Left cardiac atrium (tissue), 4 donors: ENCODE measurements around the gene TECPR2. TPM values are rescaled to one million over a fixed set of nuclear protein-coding genes. Genes with fewer than 3 reads are reported as not detected.
"Not testable (repeated sequence)": the region's sequence is repeated elsewhere in the genome, so short reads cannot be mapped to it uniquely, and the experiment has no call there.

ENCODE experiments used
- ATAC-seq, 2 donors: fragments of 200-7000 bp; cut with Tn5 transposase; one replicate each; pipeline ENCODE4 v1.9.1; 2020; ENCODE audit warnings: mild to moderate bottlenecking in 2 of 2, moderate library complexity in 2 of 2
- DNase-seq: peaks from one replicate; pipeline ENCODE4 v3.0.0-alpha.2; 2020
- intact Hi-C, 2 donors: fragments of 100-400 bp; cut with DNase I; formaldehyde crosslinking; loops; one replicate each; pipeline versions ENCODE4 v1.14.1 to v1.15.1; 2022 to 2023
- total RNA-seq, 2 donors: library from RNA; stranded (reverse); fragmentation: NEBNext Ultra II Directional; extraction: Animal tissue kit (Norgen Biotek cat#: 25700); gene quantifications; one replicate each; pipeline ENCODE4 v1.2.1, GENCODE V29; 2021
- donor health status: DM: no; HTN: yes; CAD: no.
- donor health status: DM: no; HTN: yes; CAD: no; lungs with severe emphysema.
- donor health status: DM: yes; HTN: yes; CAD: no.
- donor health status: Dilated cardiomyopathy.

The TECPR2 gene
- total RNA-seq, 2 donors from 2014 or later: 20.9 to 29.6 TPM

DNA sequence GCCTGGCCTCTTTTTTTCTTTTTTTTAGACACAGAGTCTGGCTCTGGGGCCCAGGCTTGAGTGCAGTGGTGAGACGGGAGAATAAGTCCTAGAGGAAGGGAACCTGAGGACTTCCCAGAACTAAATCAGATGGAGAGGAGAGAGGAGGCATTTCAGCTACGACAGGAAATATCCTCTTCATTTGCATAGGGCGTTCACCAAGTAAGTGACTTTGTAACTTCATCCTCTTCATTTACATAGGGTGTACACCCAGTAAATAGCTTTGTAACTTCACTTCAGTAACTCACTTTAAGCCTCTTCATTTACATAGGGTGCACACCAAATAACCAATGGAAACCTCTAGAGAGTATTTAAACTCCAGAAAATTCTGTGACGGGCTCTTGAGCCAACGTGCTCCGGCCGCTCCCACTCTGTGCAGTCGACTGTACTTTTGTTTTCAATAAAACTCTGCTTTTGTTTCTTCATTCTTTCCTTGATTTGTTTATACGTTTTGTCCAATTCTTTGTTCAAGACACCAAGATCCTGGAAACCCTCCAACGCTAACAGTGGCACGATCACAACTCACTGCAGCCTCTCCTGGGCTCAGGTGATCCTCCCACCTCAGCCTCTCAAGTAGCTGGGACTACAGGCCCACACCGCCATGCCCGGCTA, 168.2 kb downstream of the TECPR2 start:
- DNase-seq (no peak), ATAC-seq (no peak)
- intact Hi-C loops: no loop called here

DNA sequence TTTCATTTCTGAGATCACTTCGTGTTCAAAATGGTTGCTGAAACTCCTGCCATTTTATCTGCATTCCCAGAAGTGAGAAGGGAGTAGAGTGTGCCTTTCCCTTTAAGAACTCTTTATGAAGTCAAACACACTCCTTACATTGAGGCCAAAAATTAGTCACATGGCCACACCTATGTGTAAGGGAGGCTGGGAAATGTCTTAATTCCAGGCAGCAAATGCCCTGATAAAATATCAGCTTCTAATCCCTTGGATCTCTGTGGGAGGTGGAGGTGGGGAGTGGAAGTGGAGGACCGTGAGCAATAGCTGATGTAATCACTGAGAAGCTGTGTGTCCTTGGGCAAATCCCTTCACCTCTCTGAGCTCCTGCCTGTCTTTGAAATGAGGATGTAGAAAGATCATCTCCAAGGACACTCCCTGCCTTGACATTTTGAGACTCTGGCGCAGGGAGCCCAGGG, 169.5 kb downstream of the TECPR2 start:
- no peak for DNase-seq
- intact Hi-C loops: no loop called here
- no peak for ATAC-seq

- no peak for DNase-seq
- ATAC-seq: no peak
- intact Hi-C loops: no loop called here
Observed at GRCh38 chr14:102537981-102538601, 175.3 kb downstream of the TECPR2 start.

GRCh38 chr14:102538602-102539543, 176.1 kb downstream of the TECPR2 start:
- intact Hi-C loops: no loop called here
- ATAC-seq (no peak), DNase-seq (no peak)

GRCh38 chr14:102539544-102540314, 177.0 kb downstream of the TECPR2 start:
- ATAC-seq (peak; percentile 15 to 38), DNase-seq (peak; percentile 59)
- intact Hi-C loops: no loop called here

- intact Hi-C loops: no loop called here
- ATAC-seq: no peak
- no peak for DNase-seq
Observed at GRCh38 chr14:102540315-102541028, 177.7 kb downstream of the TECPR2 start.

- DNase-seq, intact Hi-C loops, ATAC-seq: not testable (repeated sequence)
Observed at GRCh38 chr14:102541029-102541491, 178.3 kb downstream of the TECPR2 start.

GRCh38 chr14:102541771-102542170, 179.0 kb downstream of the TECPR2 start:
- intact Hi-C loops: no loop called here
- ATAC-seq (no peak), DNase-seq (no peak)

- no peak for DNase-seq
- intact Hi-C loops: no loop called here
- ATAC-seq: peak in 1 of 2 donors; percentile 10
Observed at GRCh38 chr14:102544046-102544746, 181.5 kb downstream of the TECPR2 start.

GRCh38 chr14:102544747-102545460, 182.2 kb downstream of the TECPR2 start:
- DNase-seq (peak; percentile 44), ATAC-seq (peak; percentile 11 to 23)
- intact Hi-C loops: no loop called here

DNA sequence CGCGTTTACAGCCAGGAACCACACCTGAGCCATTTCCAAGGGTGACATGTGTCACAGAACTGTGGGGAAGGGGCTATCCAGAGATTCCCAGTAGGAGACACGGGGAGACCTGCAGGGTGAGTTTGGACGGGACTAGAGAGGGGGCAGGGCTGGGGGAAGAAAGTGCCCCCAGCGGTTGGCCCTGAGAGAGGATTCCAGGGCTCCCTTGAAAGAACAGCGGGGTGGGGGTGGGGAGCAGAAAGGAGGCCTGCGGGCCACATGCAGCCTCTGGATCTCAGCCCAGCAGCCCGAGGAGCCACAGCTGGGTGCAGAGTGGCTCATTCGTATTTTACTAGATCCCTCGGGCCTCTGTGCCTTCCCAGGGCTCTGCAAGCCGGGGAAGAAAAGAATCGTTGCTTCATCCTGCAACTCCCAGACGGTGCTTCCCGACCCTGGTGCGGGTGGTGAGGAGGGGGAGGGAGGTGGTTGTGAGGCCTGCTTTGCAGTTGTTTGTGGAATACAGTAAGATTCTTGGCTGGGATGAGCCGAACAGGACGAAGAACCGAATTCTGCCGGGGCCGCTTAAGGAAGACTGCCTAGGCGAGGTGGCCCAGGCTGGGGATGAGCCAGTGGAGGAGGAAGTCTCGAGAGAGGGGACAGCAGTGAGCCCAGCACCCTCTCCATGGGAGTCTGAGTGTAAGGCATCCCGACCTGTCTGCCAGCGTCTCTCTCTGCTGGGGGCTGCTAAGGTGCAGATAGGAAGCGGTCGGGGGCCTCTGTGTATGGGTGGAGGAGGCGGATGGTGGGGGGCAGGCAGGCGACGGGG, 182.9 kb downstream of the TECPR2 start:
- intact Hi-C loops: no loop called here
- ATAC-seq (peak in 1 of 2 donors; percentile 50), DNase-seq (no peak)

DNA sequence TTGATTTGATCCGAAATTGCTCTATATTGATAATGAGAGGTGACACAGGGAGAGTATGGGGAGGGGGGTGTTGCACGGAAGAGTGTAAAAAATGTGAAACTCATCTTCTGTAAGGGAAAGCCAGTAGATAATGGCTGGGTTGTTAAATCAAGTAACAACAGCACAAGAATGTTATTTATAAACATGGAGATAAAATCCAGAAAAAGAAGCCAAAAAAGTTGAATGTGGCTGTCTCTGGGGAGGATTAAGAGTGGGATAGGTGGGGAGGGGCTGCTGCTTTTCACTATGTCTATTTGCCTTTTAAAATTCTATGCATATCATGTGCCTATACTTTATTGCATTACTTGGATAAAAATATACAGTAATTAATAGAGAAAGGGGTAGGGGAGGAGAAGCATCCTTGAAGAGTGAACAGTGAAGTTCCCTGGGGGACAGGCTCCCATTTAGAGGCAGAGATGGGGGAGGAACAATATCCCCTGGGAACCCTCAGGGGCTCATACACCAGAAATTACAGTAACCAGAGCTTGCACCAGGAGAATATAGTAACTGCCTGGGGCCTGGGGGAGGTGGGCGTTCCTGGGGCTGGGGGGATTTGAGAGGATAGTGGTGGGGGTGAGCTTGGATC, 186.0 kb downstream of the TECPR2 start:
- intact Hi-C loops: no loop called here
- ATAC-seq (no peak), DNase-seq (no peak)

DNA sequence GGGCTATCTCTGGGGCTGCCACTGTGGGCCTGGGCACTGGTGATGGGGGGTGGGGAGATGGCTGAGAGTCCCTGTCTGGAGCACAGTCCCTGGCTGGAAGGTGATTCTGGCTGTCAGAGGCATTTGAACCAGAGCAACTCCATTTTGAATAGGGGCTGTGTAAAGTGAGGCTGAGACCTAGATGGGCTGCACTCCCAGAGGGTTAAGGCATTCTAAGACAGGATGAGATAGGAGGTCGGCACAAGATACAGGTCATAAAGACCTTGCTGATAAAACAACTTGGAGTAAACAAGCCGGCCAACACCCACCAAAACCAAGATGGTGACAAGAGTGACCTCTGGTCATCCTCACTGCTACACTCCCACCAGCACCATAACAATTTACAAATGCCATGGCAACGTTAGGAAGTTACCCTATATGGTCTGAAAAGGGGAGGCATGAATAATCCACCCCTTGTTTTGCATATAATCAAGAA, 188.2 kb downstream of the TECPR2 start:
- DNase-seq, ATAC-seq, intact Hi-C loops: not testable (repeated sequence)
